Measurements from ENCODE around the gene MCCC1.

- no peak for TF ChIP-seq POLR2A (IDR thresholded peaks at IDR 0.05; ENCODE audit: low read length)
- no peak for TF ChIP-seq GATA1 (IDR thresholded peaks at IDR 0.05; ENCODE audit: low read depth, low read length)
Observed at GRCh38 chr3:183058351-183058750, 40.9 kb downstream of the MCCC1 start.
